ENCODE data around the gene PHF21B. TPM values are rescaled to one million over a fixed set of nuclear protein-coding genes. Genes with fewer than 3 reads are reported as not detected.

PHF21B gene
- total and polyA plus RNA-seq, 7 experiments from 2014 or later = not detected

GRCh38 chr22:44934454-44934735 lies 75.4 kb downstream of the PHF21B start:
- Mint-ChIP-seq H3K27me3 (peaks cover 0 to 5% (median 0%) of the 10 kb centered on the region in 5 donors), H3K36me3 (no peaks in the 10 kb centered on the region), H3K4me1 (no peaks in the 10 kb centered on the region), H3K27ac (no peak overlapping the region), H3K9me3 (peaks cover 0 to 1% (median 0%) of the 10 kb centered on the region in 11 donors), H3K4me3 (no peak overlapping the region)
- H3K27ac ChIP-seq (ENCODE audit: low read depth, low read length) = no peak overlapping the region
- ChIA-PET CTCF (no interaction called here), POLR2A (no interaction called here)
- no peak for DNase-seq
- no peak for ATAC-seq
- intact Hi-C loops (cut with micrococcal nuclease) = no loop called here
- H3K9me3 ChIP-seq (ENCODE audit: control insufficient read depth in 2 of 3, low read length in 3 of 3) = no peaks in the 10 kb centered on the region
- H3K4me3 ChIP-seq (ENCODE audit: low read length) = no peak overlapping the region
- H3K4me1 ChIP-seq (ENCODE audit: control insufficient read depth in 2 of 2, insufficient read depth in 2 of 2, low read length in 2 of 2) = no peaks in the 10 kb centered on the region
- no peaks in the 10 kb centered on the region for H3K27me3 ChIP-seq (ENCODE audit: control insufficient read depth in 2 of 2, insufficient read depth in 2 of 2, low read length in 2 of 2)
- H3K36me3 ChIP-seq (ENCODE audit: control insufficient read depth in 2 of 3, insufficient read depth in 3 of 3, low read length in 3 of 3) = no peaks in the 10 kb centered on the region

DNA sequence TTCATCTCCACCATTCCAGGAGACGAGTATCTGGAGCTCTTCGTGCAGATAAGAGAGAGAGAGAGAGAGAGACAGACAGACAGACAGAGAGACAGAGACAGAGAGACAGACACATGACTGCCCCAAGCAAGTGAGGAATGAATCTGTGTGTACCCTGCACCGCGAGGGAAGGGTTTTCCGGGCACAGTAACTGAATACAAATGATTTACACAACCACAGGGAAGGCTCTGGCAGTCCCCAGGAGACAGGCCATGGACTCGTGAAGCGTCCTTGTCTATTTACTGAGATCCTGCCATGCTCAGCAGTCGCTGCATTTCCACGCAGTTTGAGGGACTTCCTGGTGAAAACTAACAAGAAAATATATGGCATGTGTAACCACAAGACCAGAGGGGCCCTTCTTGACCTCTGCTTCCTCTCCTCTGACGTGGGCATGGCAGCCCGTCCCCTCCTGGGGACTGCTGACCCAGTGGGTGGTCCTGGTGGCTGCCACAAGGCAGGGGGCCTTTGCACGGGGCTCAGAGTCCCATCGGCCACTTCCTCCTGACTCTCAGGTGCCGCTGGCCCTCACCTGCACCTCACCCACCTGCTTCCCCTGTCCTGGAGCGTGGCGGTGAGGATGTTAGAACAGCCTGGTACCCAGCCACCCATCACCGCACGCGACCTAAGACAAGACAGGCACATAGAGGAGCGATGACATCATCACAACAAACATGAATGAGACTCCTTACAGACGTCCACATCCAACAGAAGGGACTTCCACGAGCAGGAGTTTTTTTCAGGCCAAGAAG lies 75.9 kb downstream of the PHF21B start:
- Mint-ChIP-seq H3K4me1 (no peaks in the 10 kb centered on the region), H3K27me3 (no peaks in the 10 kb centered on the region), H3K36me3 (no peaks in the 10 kb centered on the region), H3K9me3 (peaks cover 0 to 1% (median 0%) of the 10 kb centered on the region in 11 donors), H3K27ac (no peak overlapping the region), H3K4me3 (peak overlapping the region in 1 of 10 donors; percentile 1)
- Histone ChIP-seq H3K36me3 (ENCODE audit: control insufficient read depth in 2 of 3, insufficient read depth in 3 of 3, low read length in 3 of 3) (no peaks in the 10 kb centered on the region), H3K9me3 (ENCODE audit: control insufficient read depth in 2 of 3, low read length in 3 of 3) (no peaks in the 10 kb centered on the region), H3K27me3 (ENCODE audit: control insufficient read depth in 2 of 2, insufficient read depth in 2 of 2, low read length in 2 of 2) (no peaks in the 10 kb centered on the region), H3K4me1 (ENCODE audit: control insufficient read depth in 2 of 2, insufficient read depth in 2 of 2, low read length in 2 of 2) (no peaks in the 10 kb centered on the region), H3K4me3 (ENCODE audit: low read length) (no peak overlapping the region), H3K27ac (ENCODE audit: low read depth, low read length) (no peak overlapping the region)
- intact Hi-C loops (cut with micrococcal nuclease) = no loop called here
- ATAC-seq (no peak), DNase-seq (no peak)
- CTCF ChIA-PET = no interaction called here
- POLR2A ChIA-PET = no interaction called here

GRCh38 chr22:44932493-44932892 lies 77.3 kb downstream of the PHF21B start:
- H3K9me3 ChIP-seq (ENCODE audit: control insufficient read depth in 2 of 3, low read length in 3 of 3) = no peaks in the 10 kb centered on the region
- Mint-ChIP-seq H3K9me3 (peaks cover 0 to 1% (median 0%) of the 10 kb centered on the region in 11 donors), H3K27me3 (no peaks in the 10 kb centered on the region), H3K4me3 (no peak overlapping the region), H3K27ac (no peak overlapping the region), H3K4me1 (no peaks in the 10 kb centered on the region), H3K36me3 (no peaks in the 10 kb centered on the region)
- H3K27ac ChIP-seq (ENCODE audit: low read depth, low read length) = no peak overlapping the region
- no peak overlapping the region for H3K4me3 ChIP-seq (ENCODE audit: low read length)
- CTCF ChIA-PET = no interaction called here
- intact Hi-C loops (cut with micrococcal nuclease) = no loop called here
- no peaks in the 10 kb centered on the region for H3K4me1 ChIP-seq (ENCODE audit: control insufficient read depth in 2 of 2, insufficient read depth in 2 of 2, low read length in 2 of 2)
- H3K27me3 ChIP-seq (ENCODE audit: control insufficient read depth in 2 of 2, insufficient read depth in 2 of 2, low read length in 2 of 2) = no peaks in the 10 kb centered on the region
- DNase-seq = no peak
- POLR2A ChIA-PET = no interaction called here
- H3K36me3 ChIP-seq (ENCODE audit: control insufficient read depth in 2 of 3, insufficient read depth in 3 of 3, low read length in 3 of 3) = no peaks in the 10 kb centered on the region
- no peak for ATAC-seq

DNA sequence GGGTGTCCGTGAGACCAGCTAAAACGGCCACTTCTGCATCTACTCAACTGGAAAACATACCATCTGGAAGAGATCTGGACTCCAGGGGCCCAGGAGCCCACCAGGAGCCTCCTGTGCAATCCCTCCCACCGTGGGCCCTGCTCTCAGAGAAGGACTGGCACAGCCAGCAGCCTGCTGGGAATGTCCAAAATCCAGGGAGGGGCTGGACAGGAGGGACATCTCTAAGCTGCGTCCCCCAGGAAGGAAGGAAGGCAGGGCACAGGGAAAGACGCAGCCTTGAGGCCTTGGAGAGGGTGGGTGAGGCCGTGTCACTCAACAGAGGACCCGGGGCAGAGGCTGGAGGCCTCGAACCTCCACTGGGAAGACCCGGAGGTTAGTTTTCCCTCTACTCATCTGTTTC lies 78.0 kb downstream of the PHF21B start:
- H3K9me3 Mint-ChIP-seq = peaks cover 0 to 2% (median 0%) of the 10 kb centered on the region in 11 donors
- Histone ChIP-seq H3K36me3 (ENCODE audit: control insufficient read depth in 2 of 3, insufficient read depth in 3 of 3, low read length in 3 of 3) (no peaks in the 10 kb centered on the region), H3K27ac (ENCODE audit: low read depth, low read length) (no peak overlapping the region), H3K27me3 (ENCODE audit: control insufficient read depth in 2 of 2, insufficient read depth in 2 of 2, low read length in 2 of 2) (no peaks in the 10 kb centered on the region), H3K9me3 (ENCODE audit: control insufficient read depth in 2 of 3, low read length in 3 of 3) (no peaks in the 10 kb centered on the region), H3K4me3 (ENCODE audit: low read length) (no peak overlapping the region), H3K4me1 (ENCODE audit: control insufficient read depth in 2 of 2, insufficient read depth in 2 of 2, low read length in 2 of 2) (no peaks in the 10 kb centered on the region)
- no peak for DNase-seq
- H3K4me3 Mint-ChIP-seq = peak overlapping the region in 1 of 10 donors; percentile 41
- no peak overlapping the region for H3K27ac Mint-ChIP-seq
- H3K36me3 Mint-ChIP-seq = no peaks in the 10 kb centered on the region
- ChIA-PET CTCF (no interaction called here), POLR2A (no interaction called here)
- H3K27me3 Mint-ChIP-seq = no peaks in the 10 kb centered on the region
- no peaks in the 10 kb centered on the region for H3K4me1 Mint-ChIP-seq
- ATAC-seq = no peak
- intact Hi-C loops (cut with micrococcal nuclease) = no loop called here

DNA sequence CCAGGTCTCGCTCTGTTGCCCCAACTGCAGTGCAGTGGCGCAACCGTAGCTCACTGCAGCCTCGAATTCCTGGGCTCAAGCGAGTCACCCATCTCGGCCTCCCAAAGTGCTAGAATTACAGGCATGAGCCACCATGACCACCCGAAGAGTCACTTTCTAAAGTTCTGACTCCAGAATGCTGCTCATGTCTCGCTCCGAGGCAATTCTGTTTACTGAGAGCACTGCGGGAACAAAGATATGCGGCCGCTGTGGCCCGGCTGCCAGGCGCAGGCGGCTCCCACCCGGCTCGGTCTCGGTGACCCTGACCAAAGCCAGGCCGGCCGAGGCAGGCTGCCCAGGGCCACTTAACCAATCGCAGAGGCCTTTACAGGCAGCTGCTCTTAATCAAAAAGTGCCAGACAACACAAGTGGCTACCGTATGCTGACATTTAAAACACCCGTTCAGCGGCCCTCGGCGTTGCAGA lies 78.7 kb downstream of the PHF21B start:
- ChIA-PET CTCF (no interaction called here), POLR2A (no interaction called here)
- H3K27ac ChIP-seq (ENCODE audit: low read depth, low read length) = no peak overlapping the region
- intact Hi-C loops (cut with micrococcal nuclease) = no loop called here
- ATAC-seq (no peak), DNase-seq (no peak)
- H3K36me3 ChIP-seq (ENCODE audit: control insufficient read depth in 2 of 3, insufficient read depth in 3 of 3, low read length in 3 of 3) = no peaks in the 10 kb centered on the region
- H3K9me3 ChIP-seq (ENCODE audit: control insufficient read depth in 2 of 3, low read length in 3 of 3) = no peaks in the 10 kb centered on the region
- no peak overlapping the region for H3K4me3 Mint-ChIP-seq
- no peaks in the 10 kb centered on the region for H3K27me3 Mint-ChIP-seq
- H3K27ac Mint-ChIP-seq = no peak overlapping the region
- no peaks in the 10 kb centered on the region for H3K4me1 Mint-ChIP-seq
- H3K36me3 Mint-ChIP-seq = no peaks in the 10 kb centered on the region
- no peaks in the 10 kb centered on the region for H3K27me3 ChIP-seq (ENCODE audit: control insufficient read depth in 2 of 2, insufficient read depth in 2 of 2, low read length in 2 of 2)
- H3K4me3 ChIP-seq (ENCODE audit: low read length) = no peak overlapping the region
- H3K9me3 Mint-ChIP-seq = peaks cover 0 to 1% (median 0%) of the 10 kb centered on the region in 11 donors
- H3K4me1 ChIP-seq (ENCODE audit: control insufficient read depth in 2 of 2, insufficient read depth in 2 of 2, low read length in 2 of 2) = no peaks in the 10 kb centered on the region

DNA sequence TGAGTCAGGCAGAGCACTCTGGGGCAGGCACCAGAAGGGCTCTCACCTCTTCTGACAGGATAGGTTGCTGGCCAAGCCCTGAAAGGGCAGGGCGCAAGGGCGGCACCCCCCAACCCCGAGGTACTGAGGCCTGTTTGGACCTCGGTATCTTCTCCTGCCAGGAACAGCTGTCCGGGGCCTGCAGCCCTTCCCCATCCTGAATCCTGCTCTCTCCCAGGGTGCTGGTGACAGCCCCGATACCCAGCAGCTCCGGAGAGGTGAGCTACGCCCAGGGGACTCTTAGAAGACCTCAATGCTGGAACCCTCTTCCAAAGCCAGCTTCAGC lies 79.1 kb downstream of the PHF21B start:
- ChIA-PET POLR2A (no interaction called here), CTCF (no interaction called here)
- Mint-ChIP-seq H3K36me3 (no peaks in the 10 kb centered on the region), H3K4me1 (no peaks in the 10 kb centered on the region), H3K9me3 (peaks cover 0 to 1% (median 0%) of the 10 kb centered on the region in 11 donors), H3K27me3 (no peaks in the 10 kb centered on the region), H3K4me3 (no peak overlapping the region), H3K27ac (no peak overlapping the region)
- Histone ChIP-seq H3K27ac (ENCODE audit: low read depth, low read length) (no peak overlapping the region), H3K36me3 (ENCODE audit: control insufficient read depth in 2 of 3, insufficient read depth in 3 of 3, low read length in 3 of 3) (no peaks in the 10 kb centered on the region), H3K4me3 (ENCODE audit: low read length) (no peak overlapping the region), H3K4me1 (ENCODE audit: control insufficient read depth in 2 of 2, insufficient read depth in 2 of 2, low read length in 2 of 2) (no peaks in the 10 kb centered on the region), H3K27me3 (ENCODE audit: control insufficient read depth in 2 of 2, insufficient read depth in 2 of 2, low read length in 2 of 2) (no peaks in the 10 kb centered on the region), H3K9me3 (ENCODE audit: control insufficient read depth in 2 of 3, low read length in 3 of 3) (no peaks in the 10 kb centered on the region)
- DNase-seq = no peak
- no peak for ATAC-seq
- intact Hi-C loops (cut with micrococcal nuclease) = no loop called here

DNA sequence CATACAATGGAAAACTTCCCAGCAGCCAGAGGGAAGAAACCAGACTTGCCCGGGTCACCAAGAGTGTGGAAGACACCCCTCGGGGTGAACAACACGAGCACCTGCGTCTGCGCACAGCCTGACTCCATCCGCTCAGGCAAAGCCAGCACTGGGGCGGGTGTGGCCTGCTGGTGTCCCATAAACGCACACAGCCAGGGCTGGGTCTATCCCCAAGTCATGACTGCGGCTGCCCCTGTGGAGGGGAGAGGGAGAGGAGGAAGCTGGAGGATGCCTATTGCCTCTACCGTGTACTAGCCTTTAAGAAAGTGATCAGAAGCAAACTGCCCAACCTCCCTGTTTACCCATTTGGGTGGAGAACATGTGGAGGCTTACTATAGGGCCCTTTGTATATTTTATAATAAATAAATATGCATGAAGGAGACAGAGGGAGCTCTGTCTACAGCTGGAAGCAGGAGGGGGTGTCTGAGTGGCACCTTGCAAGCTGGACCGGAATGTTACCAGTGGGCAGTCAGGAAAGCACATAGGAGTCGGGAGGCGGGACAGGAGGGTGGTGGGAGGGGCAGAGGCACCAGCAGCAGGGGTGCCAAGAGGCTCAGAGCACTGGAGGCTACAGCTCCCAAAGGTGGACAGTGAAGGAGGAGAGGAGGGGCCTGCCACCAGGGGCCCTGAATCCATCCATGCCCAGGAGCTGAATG lies 79.6 kb downstream of the PHF21B start:
- POLR2A ChIA-PET = no interaction called here

More for the DNA sequence above, 79.6 kb downstream of the PHF21B start:
- H3K4me1 ChIP-seq (ENCODE audit: control insufficient read depth in 2 of 2, insufficient read depth in 2 of 2, low read length in 2 of 2) = no peaks in the 10 kb centered on the region
- no peak for DNase-seq
- Mint-ChIP-seq H3K36me3 (no peaks in the 10 kb centered on the region), H3K27ac (no peak overlapping the region), H3K4me3 (no peak overlapping the region), H3K27me3 (no peaks in the 10 kb centered on the region), H3K9me3 (peaks cover 0 to 1% (median 0%) of the 10 kb centered on the region in 11 donors), H3K4me1 (no peaks in the 10 kb centered on the region)
- intact Hi-C loops (cut with micrococcal nuclease) = no loop called here
- H3K9me3 ChIP-seq (ENCODE audit: control insufficient read depth in 2 of 3, low read length in 3 of 3) = no peaks in the 10 kb centered on the region
- CTCF ChIA-PET = no interaction called here
- no peak for ATAC-seq
- no peaks in the 10 kb centered on the region for H3K36me3 ChIP-seq (ENCODE audit: control insufficient read depth in 2 of 3, insufficient read depth in 3 of 3, low read length in 3 of 3)
- no peaks in the 10 kb centered on the region for H3K27me3 ChIP-seq (ENCODE audit: control insufficient read depth in 2 of 2, insufficient read depth in 2 of 2, low read length in 2 of 2)
- no peak overlapping the region for H3K27ac ChIP-seq (ENCODE audit: low read depth, low read length)
- H3K4me3 ChIP-seq (ENCODE audit: low read length) = no peak overlapping the region

All from naive thymus-derived CD4-positive, alpha-beta T cell (primary cell).